HG02981 (cell line): Measurements from ENCODE around the gene MT1G.
"Not testable (repeated sequence)": the region's sequence is repeated elsewhere in the genome, so short reads cannot be mapped to it uniquely, and the experiment has no call there.

ENCODE experiments used
- ATAC-seq: cut with Tn5 transposase; IDR thresholded peaks from one replicate; pipeline ENCODE4 v1.9.1; 2021; ENCODE audit warnings: mild to moderate bottlenecking, moderate library complexity; ENCODE audit not compliant: unreplicated experiment

The MT1G gene

DNA sequence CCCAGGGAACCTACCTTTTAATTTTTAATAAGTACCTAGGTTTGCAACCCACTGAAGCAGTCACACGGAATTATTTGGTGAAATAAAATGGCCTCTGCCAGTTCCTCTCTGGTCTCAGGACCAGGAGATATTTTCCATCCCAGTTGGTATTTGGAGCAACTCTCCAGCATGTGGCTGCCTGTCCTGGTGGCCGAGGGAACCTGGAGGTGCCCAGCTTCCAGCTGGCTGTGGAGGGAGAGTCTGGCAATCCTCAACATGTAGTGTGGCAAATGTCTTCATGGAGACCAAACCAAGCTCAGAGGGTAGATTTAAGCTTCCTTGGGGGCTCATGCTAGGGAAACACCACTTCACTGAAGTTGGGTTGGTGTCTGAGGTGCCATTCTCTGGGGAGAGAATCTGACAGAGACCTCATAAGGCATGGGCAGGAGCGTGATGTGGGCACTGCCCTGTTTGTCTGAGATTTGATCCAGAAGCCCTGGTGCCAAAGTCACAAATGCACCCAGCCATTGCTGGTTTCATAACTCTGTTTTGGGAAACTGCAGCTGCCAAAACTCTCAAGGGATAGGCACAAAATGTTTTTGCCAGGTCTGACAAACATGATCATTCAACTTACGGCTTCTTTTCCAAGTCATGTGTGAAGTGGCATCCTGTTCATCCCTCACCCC lies 17.2 kb upstream of the MT1G start:
- no peak for ATAC-seq

DNA sequence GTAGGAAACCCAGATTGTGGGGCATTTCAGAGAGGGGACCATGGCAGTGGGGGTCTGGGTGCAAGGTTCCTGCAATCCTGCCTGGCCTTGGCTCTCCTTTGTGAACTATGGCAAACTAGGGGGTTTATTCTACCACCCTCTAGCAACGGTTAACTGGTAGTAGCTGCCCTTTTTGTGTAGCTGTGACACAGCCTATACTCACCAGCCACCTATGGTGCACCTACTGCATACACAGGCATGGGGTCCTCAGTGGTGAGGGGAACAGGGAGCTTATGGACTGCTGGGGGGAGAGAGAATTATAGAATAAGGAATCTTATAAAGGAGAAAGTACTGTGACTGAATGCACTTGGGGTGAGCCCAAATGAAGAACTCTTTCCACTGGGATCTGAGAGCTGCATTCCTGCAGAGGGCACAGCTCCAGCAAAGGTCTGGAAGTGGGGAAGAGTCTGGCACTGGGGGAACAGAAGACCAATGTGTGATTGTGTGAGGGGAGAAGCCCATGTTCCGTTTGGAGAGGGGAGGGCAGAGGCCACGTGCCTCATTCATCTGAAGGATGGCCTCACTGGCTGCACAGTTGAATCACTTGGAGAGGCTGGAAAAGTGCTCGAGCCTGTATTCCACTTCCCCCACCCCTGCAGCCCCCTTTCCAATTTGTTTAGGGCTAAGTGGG lies 16.5 kb upstream of the MT1G start:
- no peak for ATAC-seq

DNA sequence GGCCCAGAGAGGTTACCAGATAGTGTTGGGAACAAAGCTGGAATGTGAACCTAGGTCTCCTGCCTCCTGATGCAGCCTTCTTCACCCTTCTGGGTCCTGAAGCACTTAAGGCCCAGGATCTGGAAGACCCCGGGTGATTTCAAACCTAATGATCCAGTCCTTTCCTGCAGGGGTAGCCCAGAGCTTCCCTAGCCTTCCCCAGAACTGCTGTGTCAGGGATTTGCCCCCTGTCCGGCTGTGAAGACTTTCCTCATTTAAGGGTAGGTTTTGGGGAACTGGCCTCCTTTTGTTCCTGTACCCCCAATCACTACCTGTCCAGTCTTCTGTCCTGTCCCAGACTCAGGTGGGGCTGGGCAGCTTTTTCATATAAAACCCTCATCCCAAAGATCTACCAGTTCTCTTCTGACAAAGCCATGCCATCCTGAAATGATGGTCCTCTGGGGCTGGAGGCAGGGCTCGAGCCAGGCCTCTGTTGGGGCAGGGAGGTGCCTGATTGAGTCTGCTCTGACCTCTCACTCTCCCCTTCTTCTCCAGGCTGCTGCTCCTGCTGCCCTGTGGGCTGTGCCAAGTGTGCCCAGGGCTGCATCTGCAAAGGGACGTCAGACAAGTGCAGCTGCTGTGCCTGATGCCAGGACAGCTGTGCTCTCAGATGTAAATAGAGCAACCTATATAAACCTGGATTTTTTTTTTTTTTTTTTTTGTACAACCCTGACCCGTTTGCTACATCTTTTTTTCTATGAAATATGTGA lies 15.7 kb upstream of the MT1G start:
- no peak for ATAC-seq

DNA sequence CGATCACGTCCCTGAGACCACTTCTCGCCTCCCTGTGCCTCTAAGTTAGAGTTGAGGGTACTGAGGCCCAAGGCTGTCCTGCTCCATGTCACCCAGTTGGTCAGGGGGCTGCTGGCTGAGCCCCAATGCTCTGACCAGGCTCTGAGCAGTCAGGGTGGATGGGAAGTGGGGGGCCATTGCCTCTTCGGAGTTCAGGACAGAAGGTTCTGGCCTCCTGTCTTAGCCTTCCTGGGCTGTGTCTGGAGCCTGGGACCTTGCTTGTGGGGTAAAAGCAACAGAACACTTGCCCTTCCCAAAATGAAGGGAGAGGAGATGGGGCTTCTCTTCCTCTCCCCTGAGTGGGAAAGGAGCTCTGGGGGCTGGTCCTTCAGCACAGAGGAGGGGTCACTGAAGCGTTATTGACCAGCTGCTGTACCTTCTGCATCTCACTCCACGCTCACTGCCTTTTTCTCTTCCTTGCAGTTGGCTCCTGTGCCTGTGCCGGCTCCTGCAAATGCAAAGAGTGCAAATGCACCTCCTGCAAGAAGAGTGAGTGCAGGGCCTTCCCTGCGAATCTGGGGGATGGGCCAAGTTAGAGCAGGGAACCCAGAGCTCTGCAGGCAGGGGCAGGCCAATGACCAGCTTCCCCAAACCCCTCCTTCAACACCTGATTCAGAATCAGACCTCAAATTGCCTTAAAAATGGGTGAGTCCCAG lies 15.0 kb upstream of the MT1G start:
- ATAC-seq, result peak; percentile 3

DNA sequence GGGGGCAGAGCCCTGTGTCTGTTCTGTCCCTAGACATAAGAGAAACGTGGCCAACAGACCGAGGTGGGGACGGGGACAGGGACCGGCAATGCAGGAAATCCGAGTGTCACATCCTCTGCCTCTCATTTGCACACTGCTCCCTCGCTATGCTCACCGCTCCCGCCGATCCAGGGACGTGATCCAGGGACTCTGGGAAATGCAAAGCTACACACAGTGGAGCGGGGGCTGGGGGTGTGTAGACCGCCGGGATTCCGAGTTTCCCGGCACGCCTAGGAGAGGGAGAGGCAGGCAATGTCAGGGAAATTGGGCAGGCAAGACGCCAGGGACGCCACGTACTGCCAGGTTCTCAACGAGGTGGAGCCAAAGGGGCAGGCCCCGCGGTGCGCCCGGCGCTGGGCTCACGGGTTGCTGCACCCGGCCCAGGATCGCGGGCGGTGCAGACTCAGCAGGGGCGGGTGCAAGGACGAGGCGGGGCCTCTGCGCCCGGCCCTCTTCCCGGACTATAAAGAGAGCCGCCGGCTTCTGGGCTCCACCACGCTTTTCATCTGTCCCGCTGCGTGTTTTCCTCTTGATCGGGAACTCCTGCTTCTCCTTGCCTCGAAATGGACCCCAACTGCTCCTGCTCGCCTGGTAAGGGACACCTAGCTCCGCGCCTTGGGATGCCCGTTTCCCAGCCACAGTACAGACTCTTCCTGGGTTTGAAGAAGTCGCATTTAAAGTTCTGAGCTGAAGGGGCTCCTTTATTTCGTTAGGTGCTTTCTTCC lies 14.3 kb upstream of the MT1G start, which contains the start of gene MT1X:
Gene MT1X, plus strand, starts transcription at position 532 of the 764 bp plus-strand sequence. Its CDS starts 71 bp downstream, at position 603.
- peak; percentile 99 for ATAC-seq

DNA sequence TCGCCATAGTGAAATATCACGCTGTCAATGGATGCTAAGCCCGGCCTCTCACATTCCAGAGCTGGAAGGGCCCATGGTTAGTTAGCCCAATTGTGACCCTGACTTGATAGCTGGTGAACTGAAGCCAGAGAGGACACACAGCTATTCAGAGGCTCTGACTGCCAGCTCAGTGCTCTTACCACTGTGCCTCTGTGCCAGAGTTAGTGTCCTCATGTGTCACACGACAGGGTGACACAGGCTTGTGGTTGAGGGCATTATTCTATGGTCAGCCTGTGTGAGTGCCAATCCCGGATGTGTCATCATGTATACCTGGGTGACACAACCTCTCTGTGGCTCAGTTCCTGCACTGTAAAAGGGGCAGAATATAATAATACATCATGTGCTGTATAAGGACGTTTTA lies 12.0 kb upstream of the MT1G start:
- ATAC-seq, result no peak

DNA sequence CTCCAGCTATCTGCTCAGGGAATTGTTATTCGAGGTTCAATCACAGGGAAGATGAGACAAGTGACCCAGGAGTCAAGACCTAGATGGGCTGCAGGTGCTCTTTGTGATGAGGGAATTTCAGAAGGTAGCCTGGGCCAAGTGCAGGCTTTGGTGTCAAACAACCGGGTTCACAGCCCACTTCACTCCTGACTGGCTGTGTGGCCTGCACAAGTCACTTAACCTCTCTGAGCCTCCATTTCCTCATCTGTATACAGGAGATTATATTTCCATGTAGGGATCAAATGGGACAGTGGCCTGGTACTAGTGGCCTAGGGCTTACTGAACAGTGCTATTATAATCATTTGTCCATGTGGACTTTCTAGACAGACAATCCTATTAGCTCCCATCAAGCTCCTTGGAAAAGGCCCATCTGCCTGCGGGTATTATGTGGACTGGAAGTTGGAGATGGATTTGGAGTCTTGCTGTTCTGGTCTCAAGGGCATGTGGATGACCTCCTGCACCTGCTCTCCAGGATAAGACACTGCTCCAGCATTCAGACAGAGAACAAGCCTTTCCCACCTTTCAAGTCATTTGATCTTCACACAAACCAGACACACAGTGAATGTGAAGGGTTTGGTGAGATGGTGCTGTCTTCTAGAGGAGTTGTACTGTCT lies 11.3 kb upstream of the MT1G start:
- ATAC-seq, result no peak

DNA sequence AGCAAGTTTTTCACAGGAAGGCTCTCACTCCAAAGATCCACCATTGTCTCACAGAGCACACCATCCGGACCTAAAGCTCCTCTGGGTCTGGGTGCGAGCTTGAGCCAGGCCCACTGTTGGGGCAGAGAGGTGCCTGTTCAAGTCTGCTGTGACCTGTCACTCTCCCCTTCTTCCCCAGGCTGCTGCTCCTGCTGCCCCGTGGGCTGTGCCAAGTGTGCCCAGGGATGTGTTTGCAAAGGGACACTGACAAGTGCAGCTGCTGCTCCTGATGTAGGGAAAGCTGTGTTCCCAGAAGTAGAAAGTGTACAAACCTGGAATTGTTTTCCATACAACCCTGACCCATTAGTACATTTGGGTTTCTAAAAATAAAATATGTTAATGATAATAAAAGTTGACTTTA lies 9.6 kb upstream of the MT1G start:
- no peak for ATAC-seq

DNA sequence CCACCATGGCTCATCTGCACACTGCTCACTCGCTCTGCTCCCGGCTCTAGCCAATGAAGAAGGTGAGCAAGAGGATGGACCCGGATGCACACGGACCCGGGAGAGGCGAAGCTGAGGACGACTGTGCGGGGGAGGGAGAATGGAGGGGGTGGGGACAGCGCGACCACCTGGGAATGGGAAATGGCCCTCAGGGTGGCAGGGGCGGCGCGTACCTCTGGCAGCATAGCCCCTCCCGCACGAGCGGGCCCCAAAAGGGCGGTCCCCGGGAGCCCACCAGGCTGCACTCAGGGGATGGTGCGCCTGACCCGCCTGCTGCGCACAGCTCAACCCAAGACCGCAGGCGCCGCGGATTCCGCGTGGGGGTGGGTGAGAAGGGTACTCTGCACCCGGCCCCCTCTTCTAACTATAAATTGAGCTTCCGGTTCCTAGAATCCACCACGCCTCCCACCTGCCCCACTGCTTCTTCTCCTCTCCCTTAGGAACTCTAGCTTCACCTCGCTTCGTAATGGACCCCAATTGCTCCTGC lies 7.9 kb upstream of the MT1G start:
- no peak for ATAC-seq

DNA sequence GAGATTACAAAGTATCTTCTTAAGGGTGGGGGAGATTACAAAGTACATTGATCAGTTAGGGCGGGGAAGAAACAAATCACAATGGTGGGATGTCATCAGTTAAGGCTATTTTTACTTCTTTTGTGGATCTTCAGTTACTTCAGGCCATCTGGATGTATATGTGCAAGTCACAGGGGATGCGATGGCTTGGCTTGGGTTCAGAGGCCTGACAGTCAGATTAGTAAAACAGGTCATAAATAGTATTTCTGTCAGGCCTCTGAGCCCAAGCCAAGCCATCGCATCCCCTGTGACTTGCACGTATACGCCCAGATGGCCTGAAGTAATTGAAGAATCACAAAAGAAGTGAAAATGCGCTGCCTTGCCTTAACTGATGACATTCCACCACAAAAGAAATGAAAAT lies 6.7 kb upstream of the MT1G start:
- ATAC-seq, result not testable (repeated sequence)

DNA sequence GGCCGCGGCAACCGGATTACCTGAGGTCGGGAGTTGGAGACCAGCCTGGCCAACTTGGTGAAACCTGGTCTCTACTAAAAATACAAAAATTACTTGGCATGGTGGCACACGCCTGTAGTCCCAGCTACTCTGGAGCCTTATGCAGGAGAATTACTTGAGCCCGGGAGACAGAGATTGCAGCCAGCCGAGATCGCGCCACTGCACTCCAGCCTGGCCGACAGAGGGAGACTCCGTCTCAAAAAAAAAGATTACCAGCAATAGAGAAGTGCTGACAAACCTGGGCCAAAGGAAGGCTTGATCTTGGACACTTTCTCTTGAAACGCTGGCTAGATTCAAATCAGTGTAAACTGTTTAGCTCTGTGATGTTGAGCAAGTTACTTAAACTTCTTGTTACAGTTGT lies 6.1 kb upstream of the MT1G start:
- ATAC-seq, result no peak

DNA sequence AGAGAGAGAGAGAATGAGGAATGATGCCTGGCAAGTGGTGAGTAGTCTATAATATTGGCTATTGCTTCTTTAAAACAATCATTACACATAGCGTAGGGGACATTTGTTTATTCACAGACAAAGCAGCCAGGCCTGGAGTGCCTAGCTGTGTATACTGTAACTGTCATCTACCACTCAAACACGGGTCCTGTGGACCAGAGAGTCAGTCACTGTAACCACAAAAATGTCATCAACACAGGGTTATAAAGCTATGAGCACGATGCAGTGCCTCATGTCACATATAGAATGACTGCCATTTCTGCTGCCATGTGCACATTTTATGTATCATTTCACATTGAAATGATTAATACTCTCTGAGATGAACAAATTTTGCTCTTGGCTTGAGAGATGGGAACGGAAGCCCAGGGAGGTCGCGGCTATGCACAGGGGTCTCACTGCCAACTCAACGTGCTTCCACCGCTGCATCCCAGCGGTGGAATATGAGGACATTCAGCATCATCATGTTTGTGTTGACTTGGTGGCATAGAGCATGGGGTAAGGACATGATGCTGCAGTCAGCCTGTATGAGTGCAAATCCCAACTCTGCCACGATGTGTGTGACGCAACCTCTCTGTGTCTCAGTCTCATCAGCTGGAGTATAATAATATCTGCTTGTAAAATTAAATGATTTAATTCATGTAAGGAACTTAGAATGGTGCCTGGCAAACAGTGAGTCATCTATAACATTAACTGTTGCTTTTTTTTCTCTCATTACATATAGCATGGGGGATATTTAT lies 5.1 kb upstream of the MT1G start:
- no peak for ATAC-seq

DNA sequence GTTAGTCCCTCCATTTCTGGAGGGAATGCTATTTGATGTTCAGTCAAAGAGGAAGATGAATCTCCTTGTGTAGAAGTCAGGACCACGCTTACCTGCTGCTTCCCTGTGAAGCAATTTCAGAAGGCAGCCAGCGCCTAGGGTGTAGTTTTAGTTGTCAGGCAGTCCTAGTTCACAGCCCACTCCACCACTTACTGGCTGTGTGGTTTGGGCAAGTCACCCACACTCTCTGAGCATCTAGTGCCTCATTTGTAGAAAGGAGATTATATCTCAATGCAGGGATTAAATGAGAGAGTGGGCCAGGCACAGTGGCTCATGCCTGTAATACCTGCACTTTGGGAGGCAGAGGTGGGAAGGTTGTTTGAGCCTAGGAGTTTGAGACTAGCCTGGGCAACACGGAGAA lies 4.3 kb upstream of the MT1G start:
- ATAC-seq, result not testable (repeated sequence)

DNA sequence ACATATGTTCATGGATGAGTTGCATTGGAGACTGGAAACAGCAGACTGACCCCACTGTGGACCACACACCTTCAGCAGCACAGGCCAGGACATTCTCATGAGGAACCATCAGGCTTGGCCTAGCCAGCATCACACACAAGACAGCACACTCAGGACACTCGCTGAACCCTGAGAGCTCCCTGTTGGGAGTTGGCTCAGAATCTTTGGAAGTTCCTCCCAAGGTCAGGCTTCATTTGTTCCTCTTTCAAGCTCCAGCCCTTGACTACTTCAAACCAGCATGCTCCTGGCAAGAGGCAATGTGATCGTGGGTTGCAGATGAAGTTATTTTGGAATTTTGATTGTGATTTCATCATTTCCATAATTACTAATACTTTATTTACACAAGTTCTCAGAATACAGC lies 3.8 kb upstream of the MT1G start:
- not testable (repeated sequence) for ATAC-seq

DNA sequence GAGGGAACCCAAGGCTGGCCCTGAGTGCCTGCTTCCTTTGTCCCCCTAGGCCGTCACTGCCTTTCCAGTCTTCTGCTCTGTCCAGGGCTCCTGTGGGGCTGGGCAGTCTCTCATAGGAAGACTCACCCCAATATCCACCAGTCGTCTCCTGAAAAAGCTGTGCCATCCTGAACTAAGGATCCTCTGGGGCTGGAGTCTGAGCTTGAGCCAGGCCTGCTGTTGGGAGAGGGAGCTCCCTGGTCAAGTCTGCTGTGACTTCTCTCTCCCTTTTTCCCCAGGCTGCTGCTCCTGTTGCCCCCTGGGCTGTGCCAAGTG lies 2.7 kb upstream of the MT1G start:
- no peak for ATAC-seq

DNA sequence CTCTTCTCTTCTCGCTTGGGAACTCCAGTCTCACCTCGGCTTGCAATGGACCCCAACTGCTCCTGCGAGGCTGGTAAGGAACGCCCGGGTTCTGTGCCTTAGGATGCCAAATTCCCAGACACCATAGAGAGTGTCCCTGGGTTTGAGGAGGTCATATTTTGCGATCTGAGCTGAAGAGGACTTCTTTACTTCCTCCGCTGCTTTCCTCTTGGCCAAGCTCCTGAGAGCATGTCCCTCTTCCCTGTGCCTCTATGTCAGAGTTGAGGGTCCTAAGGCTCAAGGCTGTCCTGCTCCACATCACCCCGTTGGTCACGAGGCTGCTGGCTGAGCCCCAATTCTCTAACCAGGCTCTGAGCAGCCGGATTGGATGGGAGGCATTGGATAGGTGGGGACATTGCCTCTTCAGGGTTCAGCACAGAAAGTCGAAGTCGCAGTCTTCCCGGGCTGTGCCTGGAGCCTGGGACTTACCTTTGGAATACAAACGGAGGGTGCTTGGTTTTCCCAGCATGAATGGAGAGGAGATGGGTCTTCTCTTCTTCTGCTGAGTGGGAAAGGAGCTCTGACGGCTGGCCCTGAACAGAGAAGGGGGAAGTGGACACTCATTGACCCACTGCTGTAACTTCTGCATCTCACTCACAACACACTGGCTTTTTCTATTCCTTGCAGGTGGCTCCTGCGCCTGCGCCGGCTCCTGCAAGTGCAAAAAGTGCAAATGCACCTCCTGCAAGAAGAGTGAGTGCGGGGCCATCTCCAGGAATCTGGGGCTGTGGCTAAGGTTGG lies 2.2 kb upstream of the MT1G start:
- no peak for ATAC-seq

DNA sequence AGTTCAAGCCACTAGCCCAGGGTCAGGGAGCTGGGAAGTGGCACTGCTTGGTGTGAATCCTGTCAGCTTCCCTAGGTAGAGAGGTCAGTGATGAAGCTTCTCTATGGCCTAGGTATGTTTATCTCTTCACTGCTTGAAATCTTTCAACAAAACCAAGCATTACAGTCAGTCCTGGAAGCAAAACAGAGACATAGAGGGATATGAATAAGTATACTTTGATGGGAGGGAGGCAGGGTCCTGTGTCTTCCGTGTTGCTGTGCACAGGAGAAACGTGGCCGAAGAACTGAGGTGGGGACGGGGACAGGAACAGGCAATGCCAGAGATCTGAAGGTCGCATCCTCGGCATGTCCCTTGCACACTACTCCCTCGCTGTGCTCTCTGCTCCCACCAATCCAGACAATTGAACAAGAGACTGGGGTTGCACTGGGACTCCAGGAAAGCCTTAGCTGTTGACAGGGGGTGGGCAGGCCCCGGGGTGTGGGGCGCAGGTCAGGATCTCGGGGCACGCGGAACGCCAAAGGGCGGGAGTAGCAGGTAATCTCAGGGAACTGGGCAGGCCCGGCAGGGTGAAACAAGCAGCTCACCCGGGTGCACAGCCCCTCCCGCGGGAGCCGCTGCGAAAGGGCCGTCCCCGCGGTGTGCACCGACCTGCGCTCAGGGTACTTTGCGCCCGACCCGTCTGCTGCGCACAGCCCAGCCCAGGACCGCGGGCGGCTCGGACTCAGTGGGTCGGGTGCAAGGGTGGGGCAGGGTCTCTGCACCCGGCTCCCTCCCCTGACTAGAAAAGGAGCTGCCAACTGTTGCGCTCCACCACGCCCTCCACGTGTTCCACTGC lies 1.4 kb upstream of the MT1G start, which contains the start of gene MT1H:
Gene MT1H, plus strand, starts transcription at position 810 of the 835 bp plus-strand sequence. CDS start 71 bp downstream, outside the sequence.
- ATAC-seq, result no peak
